Osteoblast (primary cell): ENCODE data around the gene FAHD2B. TPM values are rescaled to one million over a fixed set of nuclear protein-coding genes. Genes with fewer than 3 reads are reported as not detected.
A peak's percentile ranks its signal among the peaks of the same experiment; 100 is the strongest.
"Not testable (repeated sequence)": the region's sequence is repeated elsewhere in the genome, so short reads cannot be mapped to it uniquely, and the experiment has no call there.

Experiments
- DNase-seq: peaks from one replicate; pipeline ENCODE4 v3.0.0; 2011; ENCODE audit warnings: low spot score, mixed read lengths; ENCODE audit not compliant: insufficient read length; ENCODE audit errors: missing footprints
- H2AFZ ChIP-seq: 2 replicates; pipeline ENCODE4 v1.6.0; 2011; ENCODE audit warnings: mild to moderate bottlenecking, low read length
- H3K27ac ChIP-seq: 2 replicates; pipeline ENCODE4 v1.5.1; 2011; ENCODE audit warnings: mild to moderate bottlenecking, low read depth, low read length, moderate library complexity
- H3K27me3 ChIP-seq: 2 replicates; pipeline ENCODE4 v1.6.0; 2012; ENCODE audit warnings: mild to moderate bottlenecking, control low read depth, inconsistent platforms, low read length, moderate library complexity; ENCODE audit not compliant: insufficient read depth
- H3K36me3 ChIP-seq: 2 replicates; pipeline ENCODE4 v1.5.1; 2011; ENCODE audit warnings: mild to moderate bottlenecking, low read length, control low read depth, moderate library complexity; ENCODE audit not compliant: insufficient read depth
- H3K4me1 ChIP-seq: 2 replicates; pipeline ENCODE4 v1.5.1; 2011; ENCODE audit warnings: mild to moderate bottlenecking, low read length, control low read depth, moderate library complexity; ENCODE audit not compliant: insufficient read depth
- H3K4me2 ChIP-seq: 2 replicates; pipeline ENCODE4 v1.6.0; 2011; ENCODE audit warnings: mild to moderate bottlenecking, low read length; ENCODE audit not compliant: insufficient read depth
- H3K4me3 ChIP-seq: fragments of 200-600 bp; sonication (generic); 3 replicates; pipeline ENCODE4 v1.5.1; 2012; ENCODE audit warnings: mild to moderate bottlenecking, low read length, inconsistent platforms; ENCODE audit not compliant: insufficient read depth
- H3K79me2 ChIP-seq: 2 replicates; pipeline ENCODE4 v1.6.0; 2012; ENCODE audit warnings: mild to moderate bottlenecking, low read length, control low read depth, inconsistent platforms; ENCODE audit not compliant: insufficient read depth
- H3K9me3 ChIP-seq: 2 replicates; pipeline ENCODE4 v1.5.1; 2011; ENCODE audit warnings: low read depth, low read length, control low read depth
- H4K20me1 ChIP-seq: 2 replicates; pipeline ENCODE4 v1.6.0; 2012; ENCODE audit warnings: mild to moderate bottlenecking, low read length, control low read depth; ENCODE audit not compliant: insufficient read depth
- total RNA-seq: library from RNA; depleted of rRNA; stranded (reverse); fragments of >200 nt; gene quantifications from 2 replicates; pipeline ENCODE4 v1.2.3, GENCODE V29; 2012
- TF ChIP-seq, protein P1 (sequence below): IDR thresholded peaks from 2 replicates; pipeline ENCODE4 v1.5.1; 2011; ENCODE audit warnings: mild to moderate bottlenecking, low read depth, low read length, moderate library complexity; ENCODE audit errors: extremely low read depth

The FAHD2B gene
- total RNA-seq, 1 donor: 1.1 TPM

GRCh38 chr2:97112320-97113049 is 17.8 kb upstream of the FAHD2B start:
- H3K27ac ChIP-seq: peak overlapping the region; percentile 47
- not testable (repeated sequence) for H3K4me1 ChIP-seq, H3K79me2 ChIP-seq, H4K20me1 ChIP-seq, H3K36me3 ChIP-seq, H3K9me3 ChIP-seq, H3K27me3 ChIP-seq
- peak overlapping the region; percentile 76 for H3K4me3 ChIP-seq
- H2AFZ ChIP-seq: peak overlapping the region; percentile 95
- peak overlapping the region; percentile 89 for H3K4me2 ChIP-seq
- peak; percentile 68 for DNase-seq
- TF ChIP-seq, protein P1, sequence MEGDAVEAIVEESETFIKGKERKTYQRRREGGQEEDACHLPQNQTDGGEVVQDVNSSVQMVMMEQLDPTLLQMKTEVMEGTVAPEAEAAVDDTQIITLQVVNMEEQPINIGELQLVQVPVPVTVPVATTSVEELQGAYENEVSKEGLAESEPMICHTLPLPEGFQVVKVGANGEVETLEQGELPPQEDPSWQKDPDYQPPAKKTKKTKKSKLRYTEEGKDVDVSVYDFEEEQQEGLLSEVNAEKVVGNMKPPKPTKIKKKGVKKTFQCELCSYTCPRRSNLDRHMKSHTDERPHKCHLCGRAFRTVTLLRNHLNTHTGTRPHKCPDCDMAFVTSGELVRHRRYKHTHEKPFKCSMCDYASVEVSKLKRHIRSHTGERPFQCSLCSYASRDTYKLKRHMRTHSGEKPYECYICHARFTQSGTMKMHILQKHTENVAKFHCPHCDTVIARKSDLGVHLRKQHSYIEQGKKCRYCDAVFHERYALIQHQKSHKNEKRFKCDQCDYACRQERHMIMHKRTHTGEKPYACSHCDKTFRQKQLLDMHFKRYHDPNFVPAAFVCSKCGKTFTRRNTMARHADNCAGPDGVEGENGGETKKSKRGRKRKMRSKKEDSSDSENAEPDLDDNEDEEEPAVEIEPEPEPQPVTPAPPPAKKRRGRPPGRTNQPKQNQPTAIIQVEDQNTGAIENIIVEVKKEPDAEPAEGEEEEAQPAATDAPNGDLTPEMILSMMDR: peak; percentile 69

DNA sequence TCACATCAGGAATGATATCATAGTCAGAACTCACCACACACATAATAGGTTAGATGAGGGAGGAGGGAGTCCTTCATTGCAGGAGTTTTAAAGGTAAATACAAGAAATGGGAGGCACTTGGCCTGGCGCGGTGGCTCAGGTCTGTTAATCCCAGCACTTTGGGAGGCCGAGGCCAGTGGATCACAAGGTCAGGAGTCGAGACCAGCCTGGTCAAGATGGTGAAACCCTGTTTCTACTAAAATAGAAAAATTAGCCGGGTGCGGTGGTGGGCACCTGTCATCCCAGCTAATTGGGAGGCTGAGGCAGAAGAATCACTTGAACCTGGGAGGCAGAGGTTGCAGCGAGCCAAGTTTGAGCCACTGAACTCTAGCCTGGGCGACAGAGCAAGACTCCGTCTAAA is 16.6 kb upstream of the FAHD2B start:
- H3K4me3 ChIP-seq, DNase-seq, H2AFZ ChIP-seq, H3K36me3 ChIP-seq, H4K20me1 ChIP-seq, H3K27ac ChIP-seq, H3K4me1 ChIP-seq, H3K27me3 ChIP-seq, H3K79me2 ChIP-seq, H3K9me3 ChIP-seq, H3K4me2 ChIP-seq: not testable (repeated sequence)

DNA sequence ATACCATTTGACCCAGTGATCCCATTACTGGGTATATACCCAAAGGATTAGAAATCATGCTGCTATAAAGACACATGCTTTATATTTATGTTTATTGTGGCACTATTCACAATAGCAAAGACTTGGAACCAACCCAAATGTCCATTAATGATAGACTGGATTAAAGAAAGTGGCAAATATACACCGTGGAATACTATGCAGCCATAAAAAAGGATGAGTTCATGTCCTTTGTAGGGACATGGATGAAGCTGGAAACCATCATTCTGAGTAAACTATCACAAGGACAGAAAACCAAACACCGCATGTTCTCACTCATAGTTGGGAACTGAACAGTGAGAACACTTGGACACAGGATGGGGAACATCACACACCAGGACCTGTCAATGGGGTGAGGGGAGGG is 12.2 kb upstream of the FAHD2B start:
- not testable (repeated sequence) for H3K9me3 ChIP-seq, DNase-seq, H3K27me3 ChIP-seq, H3K4me3 ChIP-seq, H3K4me1 ChIP-seq, H4K20me1 ChIP-seq, H2AFZ ChIP-seq, H3K36me3 ChIP-seq, H3K79me2 ChIP-seq, H3K4me2 ChIP-seq, H3K27ac ChIP-seq

GRCh38 chr2:97098786-97099372 is 4.2 kb upstream of the FAHD2B start:
- H3K4me1 ChIP-seq, H4K20me1 ChIP-seq, DNase-seq, H2AFZ ChIP-seq, H3K36me3 ChIP-seq, H3K27me3 ChIP-seq, H3K4me3 ChIP-seq, H3K9me3 ChIP-seq, H3K79me2 ChIP-seq, H3K4me2 ChIP-seq, H3K27ac ChIP-seq: not testable (repeated sequence)

DNA sequence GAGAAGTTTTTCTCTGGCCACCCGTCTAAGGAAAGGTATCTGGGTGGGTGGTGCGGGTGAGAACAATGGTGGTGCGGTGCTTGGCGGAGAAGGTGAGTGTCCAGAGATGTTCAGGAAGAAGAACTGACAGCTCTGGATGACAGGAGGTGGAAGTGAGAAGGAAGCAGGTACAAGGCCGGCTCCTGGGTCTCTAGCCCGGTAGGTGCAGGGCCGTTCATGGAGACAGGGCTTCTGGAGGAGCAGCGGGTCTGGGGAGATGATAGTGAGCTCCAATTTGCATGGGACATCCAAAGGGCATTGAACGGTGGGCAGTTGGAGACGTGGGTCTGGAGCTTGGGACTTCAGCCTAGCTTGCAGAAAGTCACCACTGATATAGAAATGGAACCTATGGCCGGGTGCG is 979 bp upstream of the FAHD2B start:
- no peak overlapping the region for H3K4me3 ChIP-seq
- H3K27ac ChIP-seq: no peak overlapping the region
- H4K20me1 ChIP-seq: no peaks in the 10 kb centered on the region
- peak overlapping the region; percentile 60 for H3K4me2 ChIP-seq
- no peaks in the 10 kb centered on the region for H3K27me3 ChIP-seq
- H3K9me3 ChIP-seq: no peaks in the 10 kb centered on the region
- TF ChIP-seq, protein P1: no peak
- no peak for DNase-seq
- no peaks in the 10 kb centered on the region for H3K36me3 ChIP-seq
- no peak overlapping the region for H2AFZ ChIP-seq
- no peaks in the 10 kb centered on the region for H3K79me2 ChIP-seq
- H3K4me1 ChIP-seq: peaks cover 2% of the 10 kb centered on the region

DNA sequence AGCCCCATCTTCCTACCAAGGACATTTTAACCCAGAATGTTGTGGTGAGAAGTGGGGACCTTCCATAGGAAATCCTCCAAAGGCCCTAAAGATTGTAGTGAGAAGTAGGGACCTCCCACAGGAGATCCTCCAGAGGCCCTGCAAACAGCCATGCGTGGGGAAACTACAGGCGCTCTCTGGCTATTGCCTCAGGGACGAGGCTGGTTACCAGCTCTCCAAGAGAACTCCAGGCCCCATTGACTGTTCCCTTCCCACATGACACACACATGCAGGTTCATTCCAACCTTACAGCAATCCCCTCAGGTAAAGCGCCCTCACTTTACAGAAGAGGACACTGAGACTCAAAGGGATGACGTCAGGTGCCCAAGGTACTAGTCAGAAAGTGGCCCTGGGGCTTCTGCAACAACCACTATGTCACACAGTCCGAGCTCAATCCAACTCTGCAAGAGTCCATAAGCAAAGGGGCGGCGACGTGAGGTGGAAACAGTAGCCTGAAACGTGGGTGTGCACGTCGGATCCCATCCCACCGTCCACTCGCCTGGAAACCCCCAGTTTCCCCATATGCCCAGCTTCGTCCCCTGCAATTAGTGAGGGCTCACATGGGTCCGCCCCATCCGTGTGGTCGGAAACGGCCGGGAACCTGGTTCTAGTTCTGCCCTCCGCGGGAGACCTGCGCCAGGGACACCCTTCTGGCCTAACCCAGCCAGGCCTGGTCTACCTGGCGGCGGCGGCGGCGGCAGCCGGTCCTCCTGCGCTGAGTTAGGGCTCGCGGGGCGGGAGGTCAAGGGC is 505 bp downstream of the FAHD2B start:
- H3K27ac ChIP-seq, H3K4me1 ChIP-seq, H3K36me3 ChIP-seq, H3K79me2 ChIP-seq, H3K27me3 ChIP-seq, H2AFZ ChIP-seq, DNase-seq, H3K9me3 ChIP-seq, H4K20me1 ChIP-seq, H3K4me2 ChIP-seq: not testable (repeated sequence)
- H3K4me3 ChIP-seq: peak overlapping the region; percentile 50

- H3K4me3 ChIP-seq, DNase-seq, H3K4me2 ChIP-seq, H3K27ac ChIP-seq, H3K9me3 ChIP-seq, H3K36me3 ChIP-seq, H3K27me3 ChIP-seq, H2AFZ ChIP-seq, H3K79me2 ChIP-seq, H3K4me1 ChIP-seq, H4K20me1 ChIP-seq: not testable (repeated sequence)
These were observed 1.7 kb downstream of the FAHD2B start for GRCh38 chr2:97092946-97093345.
